Left ventricle myocardium inferior (tissue), 1 donor: ENCODE data around the gene SHROOM1. TPM values are rescaled to one million over a fixed set of nuclear protein-coding genes. Genes with fewer than 3 reads are reported as not detected.

ENCODE experiments used
- DNase-seq: peaks from one replicate; pipeline ENCODE4 v3.0.0-alpha.2; 2020
- H3K27ac ChIP-seq: fragments of 200-600 bp; replicated peaks from 2 replicates; pipeline ENCODE4 v1.8.0; 2021
- H3K27me3 ChIP-seq: fragments of 200-600 bp; 2 replicates; pipeline ENCODE4 v1.8.0; 2021; ENCODE audit warnings: low read depth
- H3K36me3 ChIP-seq: fragments of 200-600 bp; 2 replicates; pipeline ENCODE4 v1.8.0; 2021
- H3K4me1 ChIP-seq: fragments of 200-600 bp; 2 replicates; pipeline ENCODE4 v1.8.0; 2021
- H3K4me3 ChIP-seq: fragments of 200-600 bp; 2 replicates; pipeline ENCODE4 v1.8.0; 2021; ENCODE audit warnings: mild to moderate bottlenecking, moderate library complexity
- H3K9me3 ChIP-seq: fragments of 200-600 bp; replicated peaks from 2 replicates; pipeline ENCODE4 v1.8.0; 2021
- intact Hi-C: fragments of 100-400 bp; cut with micrococcal nuclease; formaldehyde crosslinking; loops from one replicate; pipeline ENCODE4 v1.11.0; 2022
- total RNA-seq: library from RNA; stranded (reverse); fragmentation: NEBNext Ultra II Directional; extraction: Animal tissue kit (Norgen Biotek cat#: 25700); gene quantifications from one replicate; pipeline ENCODE4 v1.2.1, GENCODE V29; 2021
- TF ChIP-seq, protein P1 (sequence below): fragments of 200-600 bp; IDR thresholded peaks from 2 replicates; pipeline ENCODE4 v1.8.0; 2021; ENCODE audit warnings: antibody characterized with exemption, mild to moderate bottlenecking, borderline replicate concordance
- donor health status: DM: no; HTN: yes; CAD: no; lungs with severe emphysema.

SHROOM1 gene
- total RNA-seq, 1 donor from 2014 or later, result 4.9 TPM

DNA sequence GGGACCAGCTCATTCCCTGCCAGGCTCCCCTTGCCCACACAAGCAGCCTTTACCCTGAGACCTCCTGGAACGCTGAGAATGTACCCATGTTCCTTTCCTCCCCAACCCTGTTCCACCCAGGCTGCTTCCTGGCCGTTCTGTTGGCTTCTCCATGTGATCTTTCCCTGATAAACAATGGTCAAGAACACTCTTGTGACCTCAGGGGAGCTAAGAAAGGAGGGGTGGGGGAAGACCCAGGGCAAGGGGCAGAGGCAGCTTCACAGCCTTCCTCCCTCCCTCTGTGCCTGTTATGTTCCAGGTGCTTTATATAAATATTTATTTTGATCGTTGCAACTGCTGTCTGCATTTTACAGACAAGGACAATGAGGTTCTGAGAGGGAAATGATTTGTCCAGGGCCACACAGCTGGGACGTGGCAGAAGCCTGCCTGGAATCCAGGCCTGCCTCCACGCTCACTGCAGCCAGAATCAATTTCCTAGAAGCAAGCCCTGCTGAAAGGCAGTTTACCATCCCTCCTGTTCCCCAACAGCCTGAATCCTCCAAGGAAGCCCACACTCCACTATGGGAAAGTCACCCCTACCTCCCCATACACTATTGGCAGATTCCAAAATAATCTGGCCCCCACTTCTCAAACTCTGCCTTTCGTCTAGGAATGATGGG lies 3.9 kb downstream of the SHROOM1 start:
- peaks cover 4% of the 10 kb centered on the region for H3K36me3 ChIP-seq
- peak overlapping the region; percentile 56 for H3K4me3 ChIP-seq
- H3K9me3 ChIP-seq, result no peaks in the 10 kb centered on the region
- TF ChIP-seq, protein P1, sequence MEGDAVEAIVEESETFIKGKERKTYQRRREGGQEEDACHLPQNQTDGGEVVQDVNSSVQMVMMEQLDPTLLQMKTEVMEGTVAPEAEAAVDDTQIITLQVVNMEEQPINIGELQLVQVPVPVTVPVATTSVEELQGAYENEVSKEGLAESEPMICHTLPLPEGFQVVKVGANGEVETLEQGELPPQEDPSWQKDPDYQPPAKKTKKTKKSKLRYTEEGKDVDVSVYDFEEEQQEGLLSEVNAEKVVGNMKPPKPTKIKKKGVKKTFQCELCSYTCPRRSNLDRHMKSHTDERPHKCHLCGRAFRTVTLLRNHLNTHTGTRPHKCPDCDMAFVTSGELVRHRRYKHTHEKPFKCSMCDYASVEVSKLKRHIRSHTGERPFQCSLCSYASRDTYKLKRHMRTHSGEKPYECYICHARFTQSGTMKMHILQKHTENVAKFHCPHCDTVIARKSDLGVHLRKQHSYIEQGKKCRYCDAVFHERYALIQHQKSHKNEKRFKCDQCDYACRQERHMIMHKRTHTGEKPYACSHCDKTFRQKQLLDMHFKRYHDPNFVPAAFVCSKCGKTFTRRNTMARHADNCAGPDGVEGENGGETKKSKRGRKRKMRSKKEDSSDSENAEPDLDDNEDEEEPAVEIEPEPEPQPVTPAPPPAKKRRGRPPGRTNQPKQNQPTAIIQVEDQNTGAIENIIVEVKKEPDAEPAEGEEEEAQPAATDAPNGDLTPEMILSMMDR, result no peak
- H3K4me1 ChIP-seq, result peaks cover 43% of the 10 kb centered on the region
- H3K27me3 ChIP-seq, result no peaks in the 10 kb centered on the region
- intact Hi-C loops, result no loop called here
- DNase-seq, result no peak
- peak overlapping the region; percentile 52 for H3K27ac ChIP-seq

DNA sequence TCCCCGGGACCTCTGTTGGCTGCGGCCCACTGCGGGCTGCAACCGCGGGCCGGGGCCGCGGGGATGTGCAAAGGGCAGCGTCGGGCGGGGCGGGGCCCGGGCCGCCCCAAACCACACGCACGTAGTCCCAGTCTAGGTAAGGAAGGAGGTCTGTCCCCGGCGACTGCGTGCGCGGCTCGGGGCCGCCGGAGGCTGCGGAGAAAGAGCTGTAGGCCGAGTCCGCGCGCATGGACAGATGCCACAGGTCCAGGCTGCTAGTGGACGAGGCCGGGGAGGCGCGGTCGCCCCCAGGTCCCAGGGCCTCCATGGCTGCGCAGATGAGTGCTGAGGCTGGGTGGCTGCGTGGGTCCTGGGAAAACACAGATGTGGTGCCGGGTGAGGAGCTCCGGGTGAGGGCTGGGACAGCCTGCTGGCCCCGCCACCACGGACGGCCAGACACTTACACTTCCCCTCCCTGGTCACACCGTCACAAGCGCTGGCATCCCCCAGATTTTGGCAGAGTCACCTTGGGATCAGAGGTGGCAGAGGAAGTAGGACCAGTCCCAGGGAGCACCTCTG lies 4.5 kb downstream of the SHROOM1 start:
- H3K4me3 ChIP-seq, result peak overlapping the region; percentile 56
- H3K9me3 ChIP-seq, result no peaks in the 10 kb centered on the region
- no peaks in the 10 kb centered on the region for H3K27me3 ChIP-seq

DNA sequence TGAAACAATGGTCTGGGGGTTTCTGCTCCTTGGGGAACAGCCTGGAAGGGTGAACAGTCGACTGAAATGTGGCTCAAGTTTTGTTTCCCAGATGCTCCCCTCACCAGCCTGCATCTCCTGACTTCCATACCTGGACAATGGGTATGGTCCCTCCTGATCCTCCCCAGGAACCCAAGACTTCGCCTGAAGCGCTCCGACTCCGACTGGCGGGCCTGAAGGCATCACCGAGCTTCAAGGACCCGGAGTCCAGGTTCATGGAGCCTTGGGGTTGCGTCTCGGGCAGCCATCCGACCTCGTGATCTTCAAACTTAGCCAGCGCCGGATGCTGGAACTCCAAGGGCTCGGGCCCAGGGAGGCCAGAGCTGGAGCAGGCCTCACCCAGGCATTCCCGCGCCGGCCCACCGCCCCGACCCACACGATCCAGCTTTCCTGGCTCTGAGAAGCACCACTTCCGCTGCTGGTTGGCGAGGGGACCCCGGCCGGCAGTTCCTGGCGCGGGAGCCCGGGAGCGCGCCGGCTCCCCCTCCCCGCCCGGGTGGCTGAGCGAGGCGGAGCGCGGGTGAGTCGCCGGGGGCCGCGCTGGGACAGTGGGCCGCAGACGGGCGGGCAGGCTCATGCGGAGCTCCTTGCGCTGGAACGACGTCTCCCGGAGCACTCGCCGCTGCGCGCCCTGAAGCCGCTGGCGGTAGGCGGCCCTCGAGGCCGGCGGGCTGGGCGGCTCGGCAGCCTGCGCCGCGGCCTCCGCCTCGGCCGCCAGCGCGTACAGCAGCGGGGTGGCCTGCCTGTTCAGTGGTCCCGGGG lies 5.2 kb downstream of the SHROOM1 start:
- Histone ChIP-seq H3K4me3 (peak overlapping the region; percentile 56), H3K4me1 (peaks cover 36% of the 10 kb centered on the region), H3K27ac (no peak overlapping the region), H3K27me3 (no peaks in the 10 kb centered on the region), H3K9me3 (no peaks in the 10 kb centered on the region), H3K36me3 (peaks cover 4% of the 10 kb centered on the region)
- no peak for DNase-seq
- intact Hi-C loops, result no loop called here
- TF ChIP-seq, protein P1, result no peak

More for the DNA sequence above, 4.5 kb downstream of the SHROOM1 start:
- no peak for DNase-seq
- peak overlapping the region; percentile 52 for H3K27ac ChIP-seq
- peaks cover 4% of the 10 kb centered on the region for H3K36me3 ChIP-seq
- TF ChIP-seq, protein P1, result no peak
- peaks cover 41% of the 10 kb centered on the region for H3K4me1 ChIP-seq
- intact Hi-C loops, result no loop called here

DNA sequence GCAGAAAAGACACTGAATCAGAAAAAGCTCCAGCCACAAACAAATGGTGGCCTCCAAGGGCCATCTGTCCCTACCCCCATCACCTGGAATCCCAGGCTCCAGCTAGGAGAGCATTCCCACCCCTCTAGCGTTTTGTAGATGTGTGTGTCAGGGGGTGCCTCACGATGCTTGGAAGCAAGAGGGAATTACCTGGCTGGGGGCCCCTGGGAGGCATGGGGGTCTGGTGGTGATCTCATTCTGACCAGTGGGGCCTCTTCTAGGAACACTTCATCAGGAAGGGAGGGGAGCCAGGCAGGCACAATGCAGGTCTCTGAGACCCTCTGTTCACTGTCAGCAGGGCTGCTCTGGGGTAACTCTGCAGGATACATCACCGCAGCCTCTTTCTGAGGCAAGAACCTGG lies 6.0 kb downstream of the SHROOM1 start:
- TF ChIP-seq, protein P1, result no peak
- no peak overlapping the region for H3K27ac ChIP-seq
- H3K9me3 ChIP-seq, result no peaks in the 10 kb centered on the region
- peaks cover 5% of the 10 kb centered on the region for H3K27me3 ChIP-seq
- intact Hi-C loops, result no loop called here
- H3K36me3 ChIP-seq, result peaks cover 4% of the 10 kb centered on the region
- DNase-seq, result no peak
- no peak overlapping the region for H3K4me3 ChIP-seq
- peaks cover 36% of the 10 kb centered on the region for H3K4me1 ChIP-seq

DNA sequence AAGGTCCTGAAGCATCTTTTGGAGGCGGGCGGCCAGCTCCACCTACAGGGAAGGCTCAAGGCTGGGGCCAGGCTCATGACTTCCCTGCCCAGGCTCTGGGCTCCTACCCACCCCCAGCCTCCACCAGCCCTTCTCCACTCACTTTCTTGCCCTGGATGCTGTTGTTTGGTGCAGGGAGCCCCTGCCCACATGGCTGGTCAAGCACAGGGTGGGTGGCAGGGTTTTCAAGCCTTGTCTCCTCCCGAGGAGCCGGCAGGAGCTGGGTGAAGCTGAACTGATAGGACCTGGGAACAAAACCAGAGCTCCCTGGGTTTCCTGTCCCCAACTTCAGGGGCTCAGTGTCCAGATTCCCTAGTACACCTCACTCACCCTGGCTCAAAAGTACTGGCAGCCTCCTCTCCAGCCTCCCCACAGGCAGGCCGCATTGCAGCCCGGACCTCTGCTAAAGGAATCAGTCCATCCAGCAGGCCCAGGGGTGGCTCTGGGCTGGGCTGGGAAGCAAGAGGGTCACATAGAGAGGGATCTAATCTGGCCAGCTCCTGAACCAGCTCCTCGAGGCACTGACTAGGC lies 6.9 kb downstream of the SHROOM1 start:
- intact Hi-C loops, result no loop called here
- Histone ChIP-seq H3K36me3 (peaks cover 4% of the 10 kb centered on the region), H3K27me3 (peaks cover 8% of the 10 kb centered on the region), H3K4me1 (peaks cover 28% of the 10 kb centered on the region), H3K27ac (peak overlapping the region; percentile 23), H3K9me3 (no peaks in the 10 kb centered on the region), H3K4me3 (peak overlapping the region; percentile 55)
- no peak for DNase-seq
- TF ChIP-seq, protein P1, result no peak
